ENCODE results near the gene GPR146. TPM values are rescaled to one million over a fixed set of nuclear protein-coding genes. Genes with fewer than 3 reads are reported as not detected.

The GPR146 gene
- total RNA-seq, 4 donors from 2014 or later = 8.7 to 49.4 (median 32.7) TPM

DNA sequence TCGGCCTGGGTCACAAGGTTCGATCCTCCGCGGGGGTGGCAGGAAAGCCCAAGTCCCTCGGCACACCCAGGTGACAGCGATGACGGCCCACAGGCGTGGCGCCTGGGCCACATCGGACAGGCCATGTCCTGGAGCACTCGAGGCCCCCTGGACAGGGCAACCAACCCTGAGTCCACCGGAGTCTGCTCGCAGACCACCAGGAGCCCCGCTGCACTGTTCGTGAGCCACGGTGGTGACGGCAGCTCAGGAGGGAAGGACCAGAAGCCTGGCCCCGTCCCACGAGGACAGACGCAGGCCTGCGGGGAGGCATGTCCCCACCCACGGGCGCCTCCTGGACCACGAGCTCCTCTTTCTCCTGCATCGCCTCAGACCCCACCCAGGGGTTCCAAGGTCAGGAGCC is 22.4 kb upstream of the GPR146 start:
- peaks cover 0 to 6% of the 10 kb centered on the region in 2 donors for H3K36me3 ChIP-seq

GRCh38 chr7:1022356-1022755 is 22.0 kb upstream of the GPR146 start:
- WGBS, 2 donors = 97% methylated on average over 17 of the region's 17 CpGs
- Histone ChIP-seq H3K36me3 (peaks cover 0 to 6% of the 10 kb centered on the region in 2 donors), H3K27me3 (no peaks in the 10 kb centered on the region), H3K4me3 (replicated peaks in 1 of 3) (no peak overlapping the region), H3K4me1 (peaks cover 0 to 8% of the 10 kb centered on the region in 2 donors), H3K27ac (no peak overlapping the region), H3K9me3 (no peaks in the 10 kb centered on the region)
- intact Hi-C loops (cut with DNase I) = no loop called here
- TF ChIP-seq POLR2A (IDR thresholded peaks at IDR 0.05) (no peak), CTCF (IDR thresholded peaks at IDR 0.05) (no peak)
- DNase-seq = no peak

More for the DNA sequence above, 22.4 kb upstream of the GPR146 start:
- 98% methylated on average over 4 to 11 of the region's 25 CpGs for WGBS, 2 donors
- DNase-seq = no peak
- TF ChIP-seq POLR2A (IDR thresholded peaks at IDR 0.05) (no peak), CTCF (IDR thresholded peaks at IDR 0.05) (no peak)
- intact Hi-C loops (cut with DNase I) = no loop called here
- Histone ChIP-seq H3K4me3 (replicated peaks in 1 of 3) (no peak overlapping the region), H3K9me3 (no peaks in the 10 kb centered on the region), H3K4me1 (peaks cover 0 to 4% of the 10 kb centered on the region in 2 donors), H3K27me3 (no peaks in the 10 kb centered on the region), H3K27ac (no peak overlapping the region)

- Histone ChIP-seq H3K9me3 (no peaks in the 10 kb centered on the region), H3K27me3 (no peaks in the 10 kb centered on the region), H3K4me3 (replicated peaks in 1 of 3) (no peak overlapping the region), H3K27ac (no peak overlapping the region), H3K4me1 (peaks cover 0 to 10% of the 10 kb centered on the region in 2 donors), H3K36me3 (peaks cover 0 to 6% of the 10 kb centered on the region in 2 donors)
- TF ChIP-seq CTCF (IDR thresholded peaks at IDR 0.05) (no peak), POLR2A (IDR thresholded peaks at IDR 0.05) (no peak)
- no peak for DNase-seq
- 93 to 94% methylated on average over 44 to 45 of the region's 45 CpGs for WGBS, 2 donors
- intact Hi-C loops (cut with DNase I) = no loop called here
Observed at GRCh38 chr7:1022801-1023465, 21.4 kb upstream of the GPR146 start.

GRCh38 chr7:1024331-1024841 is 20.0 kb upstream of the GPR146 start:
- no peak for DNase-seq
- Histone ChIP-seq H3K9me3 (no peaks in the 10 kb centered on the region), H3K36me3 (peaks cover 0 to 6% of the 10 kb centered on the region in 2 donors), H3K27me3 (no peaks in the 10 kb centered on the region), H3K4me1 (peaks cover 8 to 19% of the 10 kb centered on the region in 2 donors), H3K4me3 (replicated peaks in 1 of 3) (no peak overlapping the region), H3K27ac (no peak overlapping the region)
- WGBS, 2 donors = 78 to 80% methylated on average over 15 of the region's 15 CpGs
- intact Hi-C loops (cut with DNase I) = no loop called here
- TF ChIP-seq CTCF (IDR thresholded peaks at IDR 0.05) (no peak), POLR2A (IDR thresholded peaks at IDR 0.05) (no peak)

Data from thyroid gland (tissue), 4 donors.